Measurements from ENCODE around the gene MAU2.

MAU2 gene

GRCh38 chr19:19305696-19306095 is 14.9 kb upstream of the MAU2 start:
- no peak for DNase-seq (ENCODE audit: low spot score)

- no peak for DNase-seq (ENCODE audit: low spot score)
Observed at GRCh38 chr19:19306191-19306590, 14.4 kb upstream of the MAU2 start.

- no peak for DNase-seq (ENCODE audit: low spot score)
Observed at GRCh38 chr19:19308373-19308772, 12.3 kb upstream of the MAU2 start.

GRCh38 chr19:19315444-19315843 is 5.2 kb upstream of the MAU2 start:
- no peak for DNase-seq (ENCODE audit: low spot score)

GRCh38 chr19:19316082-19316481 is 4.5 kb upstream of the MAU2 start:
- no peak for DNase-seq (ENCODE audit: low spot score)

GRCh38 chr19:19319732-19320360 is 783 bp upstream of the MAU2 start:
- no peak for DNase-seq (ENCODE audit: low spot score)

GRCh38 chr19:19321141-19321577 is 530 bp downstream of the MAU2 start:
- DNase-seq (ENCODE audit: low spot score): peak; percentile 33

GRCh38 chr19:19324059-19324770 is 3.6 kb downstream of the MAU2 start:
- no peak for DNase-seq (ENCODE audit: low spot score)

GRCh38 chr19:19327672-19328071 is 7.0 kb downstream of the MAU2 start:
- no peak for DNase-seq (ENCODE audit: low spot score)

- DNase-seq (ENCODE audit: low spot score): no peak
Observed at GRCh38 chr19:19329126-19329525, 8.5 kb downstream of the MAU2 start.

GRCh38 chr19:19334063-19334988 is 13.7 kb downstream of the MAU2 start:
- DNase-seq (ENCODE audit: low spot score): no peak

- no peak for DNase-seq (ENCODE audit: low spot score)
Observed at GRCh38 chr19:19334989-19335344, 14.3 kb downstream of the MAU2 start.

GRCh38 chr19:19335408-19336158 is 15.0 kb downstream of the MAU2 start:
- DNase-seq (ENCODE audit: low spot score): no peak

- no peak for DNase-seq (ENCODE audit: low spot score)
Observed at GRCh38 chr19:19336597-19336996, 16.0 kb downstream of the MAU2 start.

GRCh38 chr19:19337120-19337519 is 16.5 kb downstream of the MAU2 start:
- DNase-seq (ENCODE audit: low spot score): no peak

GRCh38 chr19:19338082-19338481 is 17.5 kb downstream of the MAU2 start:
- no peak for DNase-seq (ENCODE audit: low spot score)

GRCh38 chr19:19341026-19341425 is 20.4 kb downstream of the MAU2 start:
- DNase-seq (ENCODE audit: low spot score): no peak

- peak; percentile 49 for DNase-seq (ENCODE audit: low spot score)
Observed at GRCh38 chr19:19342086-19343015, 21.7 kb downstream of the MAU2 start.

GRCh38 chr19:19343016-19343362 is 22.4 kb downstream of the MAU2 start:
- no peak for DNase-seq (ENCODE audit: low spot score)

GRCh38 chr19:19343762-19344161 is 23.1 kb downstream of the MAU2 start:
- DNase-seq (ENCODE audit: low spot score): no peak

- DNase-seq (ENCODE audit: low spot score): no peak
Observed at GRCh38 chr19:19345232-19345631, 24.6 kb downstream of the MAU2 start.
